CD4-positive, alpha-beta T cell treated with Interferon alpha-2 for 1 hour (primary cell): Measurements from ENCODE around the gene ARHGEF19.
"Not testable (repeated sequence)": the region's sequence is repeated elsewhere in the genome, so short reads cannot be mapped to it uniquely, and the experiment has no call there.

Experiments used
- DNase-seq, 2 donors: peaks; one replicate each; pipeline ENCODE4 v3.0.0-alpha.2; 2020 to 2022

ARHGEF19 gene

DNA sequence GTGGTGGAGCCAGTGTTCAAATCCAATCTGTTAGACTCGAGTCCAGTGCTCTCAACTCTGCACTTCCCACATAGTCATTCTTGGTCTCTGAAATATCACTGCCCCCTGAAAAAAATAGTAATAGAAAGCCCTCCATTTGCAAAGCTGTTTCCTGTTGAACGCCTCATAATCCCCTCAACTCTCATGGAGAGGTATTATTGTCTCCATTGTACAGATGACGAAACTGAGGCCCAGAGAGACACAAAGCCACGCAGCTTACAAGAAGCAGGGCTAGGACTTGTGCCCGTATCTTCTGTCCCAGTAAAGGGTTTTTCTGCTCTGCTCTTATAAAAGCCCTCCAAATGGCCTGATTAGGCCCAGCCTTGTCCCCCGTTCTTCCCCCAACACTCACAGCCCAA, 6.2 kb upstream of the ARHGEF19 start:
- no peak for DNase-seq

DNA sequence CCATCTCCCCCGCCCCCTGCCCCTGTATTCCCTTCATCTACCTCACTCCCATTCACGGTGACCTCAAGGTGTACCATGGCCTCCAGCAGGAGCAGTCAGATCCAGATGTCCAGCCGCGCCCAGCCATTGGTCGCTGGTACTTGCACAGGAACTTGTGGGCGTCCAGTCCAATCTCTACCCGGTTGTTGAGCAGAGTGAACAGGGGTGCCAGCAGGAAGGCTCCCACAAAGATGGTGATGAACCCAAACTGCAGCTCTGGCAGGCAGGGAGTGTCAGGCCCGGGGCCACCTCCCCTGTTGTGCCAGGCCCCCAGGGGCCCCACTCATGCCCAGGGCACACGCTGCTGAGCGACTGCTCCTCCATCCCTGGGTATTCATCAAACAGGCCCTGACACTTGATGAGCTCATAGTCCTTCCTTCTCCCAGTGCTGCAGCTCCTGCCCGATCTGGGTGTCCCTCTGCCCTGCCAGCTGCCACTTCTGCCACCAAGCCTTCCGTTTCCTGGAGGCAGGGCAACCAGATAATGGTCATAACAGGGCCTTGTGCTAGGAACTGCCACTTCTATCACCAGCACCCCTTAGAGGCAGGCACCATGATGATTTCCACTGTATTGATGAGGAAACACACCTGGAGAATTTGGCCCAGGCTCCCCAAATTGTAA, 5.7 kb upstream of the ARHGEF19 start:
- DNase-seq = no peak

DNA sequence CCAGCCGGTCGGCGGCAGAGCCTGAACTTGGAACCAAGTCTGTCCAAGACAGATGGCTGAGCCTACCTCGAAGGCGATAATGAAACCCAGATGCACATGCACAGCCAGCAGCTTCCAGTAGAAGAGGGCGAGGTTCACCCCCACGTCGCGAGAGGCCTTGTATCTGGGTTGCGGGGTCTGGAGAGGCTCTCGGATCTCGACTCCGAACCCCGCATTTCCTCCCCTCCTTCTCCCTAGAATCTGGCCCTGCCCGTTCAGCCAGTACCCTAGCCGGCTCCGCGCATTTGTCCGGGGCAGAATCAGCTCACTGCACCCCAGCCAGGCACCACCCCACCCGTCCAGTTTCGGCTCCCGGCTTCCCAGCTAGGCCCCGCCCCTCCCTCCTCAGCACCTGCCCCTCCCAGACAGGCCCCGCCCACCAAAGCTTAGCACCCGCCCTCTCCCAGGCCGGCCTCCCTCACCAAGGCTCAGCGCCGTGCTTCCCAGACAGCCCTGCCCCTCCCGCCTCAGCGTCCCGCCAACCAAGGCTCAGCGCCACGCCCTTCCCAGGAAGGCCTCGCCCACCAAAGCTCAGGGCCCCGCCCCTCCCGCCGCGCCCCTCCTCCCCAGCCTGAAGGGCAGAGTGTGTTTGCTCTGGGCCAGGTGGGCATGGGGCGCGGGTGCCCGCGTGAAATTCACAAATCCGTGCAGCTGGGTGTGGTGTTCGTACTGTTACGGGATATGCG, 4.8 kb upstream of the ARHGEF19 start:
- peak; percentile 97 for DNase-seq

DNA sequence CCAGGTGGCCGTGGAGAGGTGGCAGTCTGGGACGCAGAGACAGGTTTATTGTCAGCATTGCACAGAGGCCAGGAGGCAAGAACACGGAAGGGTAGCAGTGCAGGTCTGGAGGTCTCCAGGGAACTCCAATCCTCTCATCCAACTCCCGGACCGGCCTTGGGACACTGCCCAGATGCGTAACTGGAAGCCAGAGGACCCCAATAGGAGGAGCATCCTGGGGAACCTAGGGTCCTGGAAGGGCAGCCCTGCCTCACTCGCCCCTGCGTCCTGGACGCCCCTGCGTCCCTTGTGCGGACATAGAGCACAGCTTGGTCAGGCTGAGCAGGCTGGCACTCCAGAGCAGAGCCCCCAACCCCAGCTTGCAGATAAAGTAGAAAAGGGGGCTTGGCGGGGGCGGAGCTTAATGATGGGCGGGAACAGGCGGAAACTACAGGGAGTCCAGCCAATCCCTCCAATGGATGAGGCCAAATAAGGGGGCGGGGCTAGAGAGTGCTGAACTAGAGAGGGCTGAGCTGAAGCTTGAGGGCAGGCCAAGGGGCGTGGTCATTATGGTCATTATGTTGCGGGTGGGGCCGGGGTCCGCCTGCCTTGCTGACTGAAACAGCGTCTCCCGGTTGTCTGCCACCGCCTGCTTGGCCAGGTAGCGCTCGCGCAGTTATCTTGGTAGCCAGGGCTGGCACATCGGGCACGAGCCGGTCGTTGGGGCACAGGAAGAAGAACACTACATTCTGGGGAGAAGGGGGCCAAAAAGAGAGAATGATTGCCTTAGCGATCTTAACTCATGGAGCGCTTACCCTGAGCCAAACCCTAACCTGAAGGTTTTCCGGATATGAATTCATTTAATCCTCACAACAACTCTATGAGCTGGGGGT, 3.7 kb upstream of the ARHGEF19 start:
- peak; percentile 83 to 85 for DNase-seq

DNA sequence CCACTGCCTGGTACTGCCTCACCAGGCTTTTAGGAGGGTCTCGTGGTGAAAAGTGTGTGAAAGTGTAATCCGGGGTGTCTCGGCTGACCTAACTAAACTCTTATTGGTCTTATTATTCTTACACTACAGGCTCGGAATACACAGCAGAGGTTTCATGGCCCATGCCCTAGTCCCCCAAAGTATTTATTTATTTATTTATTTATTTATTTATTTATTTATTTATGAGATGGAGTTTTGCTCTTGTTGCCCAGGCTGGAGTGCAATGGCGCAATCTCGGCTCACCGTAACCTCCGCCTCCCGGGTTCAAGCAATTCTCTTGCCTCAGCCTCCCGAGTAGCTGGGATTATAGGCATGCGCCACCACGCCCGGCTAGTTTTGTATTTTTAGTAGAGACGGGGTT, 2.8 kb upstream of the ARHGEF19 start:
- DNase-seq = not testable (repeated sequence)

DNA sequence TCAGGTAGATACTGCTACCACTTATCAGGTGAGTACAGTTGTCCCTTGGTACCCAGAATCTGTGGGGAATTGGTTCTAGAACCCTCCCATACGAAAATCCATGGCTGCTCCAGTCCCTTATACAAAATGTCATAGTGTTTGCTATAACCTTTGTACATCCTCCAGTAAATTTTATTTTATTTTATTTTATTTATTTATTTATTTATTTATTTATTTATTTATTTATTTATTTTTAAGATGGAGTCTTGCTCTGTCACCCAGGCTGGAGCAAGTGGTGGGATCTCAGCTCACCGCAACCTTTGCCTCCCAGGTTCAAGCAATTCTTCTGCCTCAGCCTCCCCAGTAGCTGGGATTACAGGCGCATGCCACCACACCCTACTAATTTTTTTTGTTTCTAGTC, 1.1 kb upstream of the ARHGEF19 start:
- not testable (repeated sequence) for DNase-seq

DNA sequence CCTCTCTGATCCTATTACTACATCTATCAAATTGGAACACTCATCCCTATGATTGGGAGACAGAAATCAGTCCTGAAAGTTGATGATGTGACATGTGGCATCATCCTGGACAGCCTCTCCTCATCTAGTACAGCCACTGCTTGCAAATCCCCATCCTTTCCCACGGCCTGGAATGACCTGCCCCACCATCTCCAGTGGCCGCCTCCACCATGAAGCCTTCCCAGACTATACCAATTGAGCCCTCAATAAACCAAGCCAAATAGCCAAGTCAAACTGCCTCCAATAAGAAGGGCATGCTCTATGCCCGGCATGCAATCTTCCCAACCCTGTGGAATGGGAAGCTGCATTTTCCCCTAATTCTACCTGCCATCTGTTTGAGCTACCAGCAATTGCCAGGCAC, 561 bp upstream of the ARHGEF19 start:
- no peak for DNase-seq

DNA sequence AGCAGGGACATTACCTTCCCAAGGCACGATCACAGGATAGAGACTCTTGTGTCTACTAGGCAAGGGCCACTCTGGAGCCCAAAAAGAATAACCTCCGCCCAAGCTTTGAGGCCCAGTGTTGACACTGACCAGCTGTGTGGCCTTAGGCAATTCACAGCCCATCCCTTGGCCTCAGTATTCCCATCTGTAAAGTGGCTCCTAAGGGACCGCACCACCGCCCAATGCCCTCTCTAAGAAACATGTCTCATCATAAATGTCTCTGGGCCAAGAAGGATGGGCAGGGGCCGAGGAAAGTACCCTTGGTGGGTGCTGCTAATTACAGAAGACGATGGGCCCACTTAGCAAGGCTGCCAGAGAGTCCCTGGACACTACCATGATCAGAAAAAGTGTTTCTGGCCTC, 628 bp downstream of the ARHGEF19 start:
- no peak for DNase-seq

DNA sequence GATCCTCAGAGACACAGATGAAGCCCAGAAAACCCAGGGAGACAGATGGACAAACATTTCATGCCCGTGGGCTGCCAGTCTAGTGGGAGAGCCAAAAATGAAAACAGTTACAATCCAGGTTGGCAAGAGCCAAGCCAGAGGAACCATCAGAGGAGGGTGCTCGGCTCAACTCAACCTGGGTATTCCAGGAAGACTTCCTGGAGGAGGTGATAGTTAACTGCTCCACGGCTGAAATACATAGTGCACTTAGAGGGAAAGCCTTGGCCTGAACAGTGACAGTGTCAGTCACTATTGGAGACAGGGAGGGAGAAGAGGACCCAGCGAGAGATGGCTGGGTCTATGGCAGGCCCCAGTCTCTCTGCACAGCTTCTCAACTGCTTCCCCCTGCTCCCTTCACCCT, 1.9 kb downstream of the ARHGEF19 start:
- no peak for DNase-seq

DNA sequence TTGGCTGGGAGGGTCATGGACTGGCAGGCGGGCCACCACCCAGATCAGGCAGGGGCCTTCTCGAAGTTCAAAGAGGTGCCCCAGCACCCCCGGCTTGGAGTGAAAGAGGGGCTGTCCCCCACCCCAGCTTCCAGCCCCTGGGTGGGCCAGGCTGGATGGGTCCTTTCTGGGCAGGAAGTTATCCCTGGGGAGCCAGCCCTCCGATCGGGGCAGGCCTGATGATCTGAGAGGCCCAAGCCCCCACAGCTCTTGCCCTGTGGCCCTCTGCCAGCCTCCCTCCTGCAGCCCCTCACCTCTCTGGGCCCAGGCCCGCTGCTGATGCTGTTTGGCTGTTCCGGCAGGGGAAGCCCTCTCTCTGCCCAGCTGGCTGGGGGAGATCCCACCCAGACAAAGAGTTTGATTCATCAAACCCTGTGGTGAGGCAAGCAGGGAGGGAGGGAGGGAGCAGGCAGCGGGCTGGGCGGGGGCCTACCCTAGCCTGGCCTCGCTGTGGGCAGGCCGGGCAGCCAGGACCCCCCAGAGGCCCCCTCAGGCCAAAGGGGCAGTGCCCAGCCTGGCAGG, 2.5 kb downstream of the ARHGEF19 start:
- no peak for DNase-seq

DNA sequence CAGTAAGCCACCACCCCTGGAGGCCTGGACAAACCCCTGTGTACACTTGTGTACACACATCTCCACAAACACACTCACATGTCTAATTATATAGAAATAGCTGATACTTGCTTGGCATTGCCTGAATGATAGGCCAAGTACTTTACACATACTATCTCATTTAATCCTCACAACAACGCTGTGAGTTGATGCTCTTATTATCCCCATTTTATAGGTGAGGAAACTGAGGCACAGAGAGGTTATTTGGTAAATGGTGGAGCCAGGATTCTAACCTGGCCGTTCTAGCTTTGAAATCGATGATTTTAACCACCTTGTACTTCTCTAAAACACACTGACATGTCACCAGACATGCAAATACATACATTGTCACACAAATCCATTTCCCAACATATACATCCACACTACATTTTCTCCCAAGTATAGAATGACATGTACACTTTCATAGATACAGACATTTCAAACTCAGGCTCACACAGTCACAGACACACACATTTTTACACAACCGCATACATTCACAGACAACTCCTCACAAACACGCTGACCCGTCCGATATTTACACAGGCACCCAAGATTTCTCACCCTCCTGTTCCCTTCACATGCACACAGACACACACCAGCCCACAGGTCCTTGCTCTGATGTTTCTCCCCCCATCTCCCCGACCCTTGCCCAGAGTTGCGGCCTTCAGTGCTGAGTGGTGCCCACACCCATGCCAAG, 3.2 kb downstream of the ARHGEF19 start:
- no peak for DNase-seq

DNA sequence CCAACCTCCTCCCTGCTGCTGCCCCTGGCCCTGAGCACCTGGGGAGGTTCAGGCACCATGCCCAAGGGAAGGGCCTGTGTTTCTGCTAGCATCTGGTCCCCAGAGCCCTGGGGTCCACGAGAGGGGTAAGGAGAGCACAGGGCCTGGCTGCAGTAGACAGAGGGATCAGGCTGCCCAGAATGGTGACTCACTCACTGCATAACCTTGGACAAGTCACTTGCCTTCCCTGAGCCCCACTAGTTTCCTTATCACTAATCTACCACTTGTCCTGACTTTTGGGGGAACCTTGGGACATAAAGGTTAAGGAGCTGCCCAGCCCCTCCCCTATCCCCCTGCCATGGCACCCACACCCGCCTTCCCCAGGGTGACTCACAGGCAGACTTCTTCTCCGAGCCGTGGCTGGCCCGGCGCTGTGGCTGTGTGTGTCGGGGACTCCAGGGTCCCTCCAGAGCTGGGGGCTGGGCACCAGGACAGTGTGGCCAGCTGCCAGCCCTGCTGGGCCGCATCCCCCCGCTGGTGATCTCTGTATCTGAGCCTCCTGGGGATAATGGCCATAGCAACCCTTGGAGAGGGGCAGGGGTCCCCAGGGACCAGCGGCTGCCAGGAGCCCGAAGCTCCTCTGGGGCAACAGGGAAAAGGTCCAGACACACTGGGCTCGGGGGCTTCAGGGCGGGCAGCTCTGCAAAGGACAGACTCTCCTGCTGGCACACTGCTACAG, 4.0 kb downstream of the ARHGEF19 start:
- no peak for DNase-seq

DNA sequence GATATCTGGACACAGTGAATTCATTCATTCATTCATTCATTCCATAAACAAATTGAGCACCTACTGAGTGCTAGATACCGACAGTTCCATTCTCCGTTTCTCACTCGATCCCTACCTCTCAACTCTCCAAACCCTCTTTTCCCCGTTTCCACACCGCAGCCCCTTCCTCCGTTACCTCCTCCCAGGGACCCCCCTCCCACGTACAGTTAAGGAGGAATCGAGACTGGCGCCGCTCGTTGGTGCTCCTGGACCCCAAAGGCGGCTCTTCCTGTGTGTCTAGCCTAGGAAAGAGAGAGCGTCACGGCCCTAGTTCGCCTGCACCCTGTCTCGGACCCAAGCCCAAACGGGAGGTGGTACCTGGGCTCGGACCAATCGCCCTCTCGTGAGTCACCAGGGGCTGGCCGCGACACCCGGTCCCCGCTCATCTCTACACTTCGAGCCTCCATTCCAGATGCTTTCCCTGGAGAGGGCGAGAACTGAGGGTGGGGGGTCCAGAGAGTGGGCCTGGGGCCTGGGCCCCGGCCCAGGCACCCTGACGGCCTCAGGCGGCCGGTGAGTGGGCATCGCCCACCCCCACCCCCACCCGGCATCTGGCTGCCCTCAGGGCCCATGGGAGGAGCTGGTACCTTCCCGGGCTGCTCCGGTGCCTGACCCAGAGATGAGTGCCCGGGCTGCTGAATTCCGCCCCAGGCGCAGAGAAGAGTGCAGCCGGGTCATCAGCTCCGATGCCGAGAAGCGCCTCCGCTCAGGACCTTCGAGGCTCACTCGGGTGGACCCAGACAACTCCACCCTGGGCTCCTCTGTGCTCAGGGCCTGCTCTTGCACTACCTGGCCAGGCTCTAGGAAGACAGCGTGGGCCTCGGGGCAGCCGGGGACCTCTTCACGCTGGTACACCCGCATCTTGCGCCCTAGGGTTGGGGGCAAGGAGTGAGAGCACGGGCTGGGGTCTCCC, 4.9 kb downstream of the ARHGEF19 start:
- DNase-seq = no peak

DNA sequence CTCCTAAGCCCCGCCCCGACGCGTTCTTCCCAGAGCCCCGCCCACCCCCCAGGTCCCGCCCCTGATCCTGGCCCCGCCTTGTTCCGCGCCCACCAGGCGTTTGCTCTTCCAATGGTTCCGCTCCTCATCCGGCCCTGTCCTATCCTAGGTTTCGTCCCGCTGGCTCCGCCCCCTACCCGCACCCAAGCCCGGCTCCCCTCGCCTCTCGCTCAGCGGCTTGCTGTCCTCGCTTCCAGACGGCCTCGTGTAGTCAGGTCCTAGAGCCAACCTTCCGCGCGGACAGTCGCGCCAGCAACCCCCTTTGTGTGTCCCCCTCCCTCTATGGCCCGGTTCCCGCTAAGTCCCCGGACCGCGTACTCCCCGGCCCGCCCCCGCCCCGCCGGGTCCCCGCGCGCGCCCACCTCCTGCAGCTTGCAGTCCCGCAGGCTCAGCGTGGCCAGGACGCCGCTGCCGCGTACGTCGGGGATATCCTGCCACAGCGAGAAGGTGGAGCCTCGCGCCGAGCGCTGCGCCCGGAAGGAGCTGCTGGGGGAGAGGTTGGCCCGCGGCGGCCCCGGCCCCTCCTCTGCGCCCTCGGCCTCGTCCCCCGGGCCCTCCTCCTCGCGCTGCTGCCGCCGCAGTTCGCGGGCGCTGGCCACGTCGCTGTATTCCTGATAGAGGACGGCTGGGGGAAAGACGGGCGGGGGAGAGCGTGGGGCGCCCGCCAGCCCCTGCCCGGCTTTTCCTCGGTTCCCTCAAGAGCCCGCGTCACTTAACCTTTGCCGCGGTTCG, 5.7 kb downstream of the ARHGEF19 start:
- peak; percentile 95 for DNase-seq

DNA sequence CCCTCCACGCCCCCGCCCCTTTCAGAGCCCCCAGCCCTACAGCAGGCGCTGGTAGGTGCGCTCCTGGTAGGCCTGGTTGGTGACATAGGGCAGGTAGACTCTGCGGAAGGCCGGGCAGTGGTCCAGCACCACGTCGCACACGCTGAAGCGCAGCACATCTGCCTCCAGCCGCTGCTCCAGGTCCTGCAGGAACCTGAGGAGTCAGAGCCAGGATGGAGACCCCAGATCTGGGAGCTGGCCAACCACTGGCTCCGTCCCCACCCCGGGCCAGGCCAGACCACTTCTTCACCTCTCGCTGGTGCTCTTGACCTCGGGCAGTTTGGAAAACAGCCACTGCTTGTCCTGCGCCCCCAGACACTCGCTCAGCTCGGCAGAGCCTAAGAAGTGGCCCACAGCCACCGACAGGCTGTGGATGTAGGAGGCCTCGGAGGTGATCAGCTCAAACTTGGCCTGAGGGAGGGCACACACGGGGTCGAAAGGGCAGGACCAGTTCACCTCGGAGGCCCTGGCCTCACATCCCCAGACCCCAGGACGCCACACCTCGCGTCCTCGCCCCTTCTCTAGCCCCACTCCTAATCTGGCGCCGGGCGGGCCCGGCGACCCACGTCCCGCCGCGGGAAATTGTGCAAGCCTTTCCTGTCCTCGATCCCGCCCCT, 6.4 kb downstream of the ARHGEF19 start:
- no peak for DNase-seq

DNA sequence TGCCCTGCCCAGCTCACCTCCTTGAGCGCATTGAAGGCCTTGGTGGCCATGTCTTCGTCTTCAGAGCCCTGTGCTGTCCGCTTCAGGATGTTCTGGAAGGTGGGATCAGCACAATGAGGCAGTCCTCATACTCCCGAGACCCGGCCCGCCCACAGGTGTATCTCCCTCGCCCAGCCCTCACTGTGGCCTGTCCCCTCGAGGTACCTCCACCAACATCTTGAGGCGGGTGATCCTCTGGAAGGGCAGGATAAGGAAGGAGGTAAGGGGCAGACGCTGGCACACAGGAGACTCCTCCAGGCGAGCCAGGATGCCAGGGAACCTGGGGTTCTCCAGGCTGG, 7.1 kb downstream of the ARHGEF19 start:
- DNase-seq = no peak

DNA sequence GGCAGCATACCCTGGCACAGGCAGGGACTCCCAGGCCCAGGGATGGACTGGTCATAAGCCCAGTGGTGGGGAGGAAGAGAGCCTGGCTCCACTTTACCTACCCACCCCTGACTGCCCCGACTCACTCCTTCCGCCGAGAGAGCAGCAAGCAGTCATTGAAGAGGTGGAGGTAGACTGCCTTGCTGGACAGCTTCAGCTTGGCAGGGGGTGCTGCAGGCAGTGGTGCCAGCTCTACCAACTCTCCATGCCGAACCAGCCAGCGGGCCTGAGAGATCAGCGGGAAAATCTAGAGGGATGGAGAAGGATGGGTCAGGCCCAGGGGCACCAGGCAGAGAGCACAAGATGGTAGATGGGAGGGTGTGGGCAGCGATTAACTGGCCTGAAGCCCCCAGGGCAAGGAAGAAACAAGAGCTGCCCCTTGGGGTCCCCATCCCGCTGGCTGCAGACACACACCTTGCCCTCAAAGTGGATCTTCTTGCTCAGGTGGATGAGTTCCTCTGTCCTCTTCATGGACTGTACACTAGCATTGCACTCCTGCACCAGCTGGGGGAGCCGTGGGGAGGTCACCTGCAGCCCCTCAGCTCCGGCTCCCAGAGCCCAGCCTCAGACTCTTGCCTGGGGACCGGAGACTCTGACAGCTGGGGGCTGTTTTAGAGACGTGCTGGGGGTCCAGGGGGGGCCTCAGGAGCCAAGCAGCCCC, 7.7 kb downstream of the ARHGEF19 start:
- peak; percentile 32 to 39 for DNase-seq

DNA sequence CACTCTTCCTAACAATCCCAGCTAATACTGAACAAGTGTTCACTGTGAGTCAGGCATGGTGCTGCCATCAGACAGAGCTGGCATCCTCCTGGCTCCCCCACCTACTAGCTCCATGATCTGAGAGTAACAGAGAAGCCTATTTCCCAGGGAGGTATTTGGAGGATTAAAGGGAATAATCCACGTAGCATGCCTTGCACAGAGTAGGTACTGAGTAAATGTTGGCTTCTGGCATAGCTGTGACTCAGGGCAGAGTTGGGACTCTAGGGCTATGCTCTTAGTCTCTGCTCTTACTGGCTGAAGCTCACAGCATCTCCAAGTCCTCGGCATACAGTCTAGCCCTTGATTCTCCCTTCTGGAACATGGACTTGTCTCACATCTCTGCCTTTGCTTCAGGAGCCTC, 8.2 kb downstream of the ARHGEF19 start:
- DNase-seq = no peak

DNA sequence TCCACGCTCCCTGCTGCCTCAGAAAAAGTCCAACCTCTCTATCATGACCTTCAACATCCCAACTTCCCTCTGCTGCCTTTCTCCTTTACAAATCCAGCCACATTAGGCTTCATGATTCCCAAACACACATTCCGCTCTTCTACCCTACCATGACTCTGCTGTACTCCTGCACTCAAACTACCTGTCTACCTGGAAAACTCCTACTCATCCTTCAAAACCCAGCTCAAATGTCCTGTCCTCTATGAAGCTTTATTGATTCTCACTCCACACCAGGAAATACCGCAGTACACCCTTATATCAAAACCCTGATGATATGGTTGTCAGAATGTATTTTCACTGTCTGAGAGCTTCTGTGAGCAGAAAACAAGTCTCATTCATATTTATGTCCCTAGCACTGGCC, 8.9 kb downstream of the ARHGEF19 start:
- no peak for DNase-seq
